IMR-90 (cell line): ENCODE data around the gene VPS13C. TPM values are rescaled to one million over a fixed set of nuclear protein-coding genes. Genes with fewer than 3 reads are reported as not detected.

ENCODE experiments used
- ATAC-seq: fragments of 200-7000 bp; cut with Tn5 transposase; 2 replicates; pipeline ENCODE4 v1.9.1; 2020; ENCODE audit warnings: low read depth, mild to moderate bottlenecking, moderate library complexity
- BruUV-seq: library from RNA; stranded (reverse); fragments of 400-500 nt; replicated peaks from 2 replicates; lab custom pipeline; 2021; lab: Mats Ljungman, UMichigan
- CTCF ChIA-PET: fragments of 300-600 bp; formaldehyde crosslinking; extraction: SDS; loops from one replicate; lab custom pipeline; 2021; ENCODE audit warnings: antibody characterized with exemption; lab: Yijun Ruan, JAX
- POLR2A ChIA-PET: fragments of 300-600 bp; sonication (Branson Sonifier 250); formaldehyde crosslinking; loops from one replicate; lab custom pipeline; 2022; ENCODE audit warnings: antibody characterized with exemption; ENCODE audit not compliant: unreplicated experiment; lab: Charles Lee
- DNase-seq: peaks from one replicate; pipeline ENCODE4 v3.0.0; 2013
- H2AFZ ChIP-seq: replicated peaks from 2 replicates; pipeline ENCODE3; 2013; ENCODE audit warnings: low read length, mild to moderate bottlenecking; ENCODE audit not compliant: poor library complexity
- H2AK5ac ChIP-seq: 2 replicates; pipeline ENCODE4 v1.6.1; 2013; ENCODE audit warnings: low read depth, low read length, inconsistent platforms
- H2AK9ac ChIP-seq: replicated peaks from 2 replicates; pipeline ENCODE3; 2013; ENCODE audit warnings: mild to moderate bottlenecking, low read depth, low read length, moderate library complexity; ENCODE audit not compliant: poor library complexity
- H2BK120ac ChIP-seq: 2 replicates; pipeline ENCODE4 v1.6.1; 2013; ENCODE audit warnings: low read depth, low read length, inconsistent platforms
- H2BK15ac ChIP-seq: 3 replicates; pipeline ENCODE4 v1.6.1; 2013; ENCODE audit warnings: low read depth, low read length, inconsistent platforms
- H2BK20ac ChIP-seq: 2 replicates; pipeline ENCODE4 v1.6.1; 2013; ENCODE audit warnings: low read depth, mild to moderate bottlenecking, inconsistent platforms, low read length, moderate library complexity
- H2BK5ac ChIP-seq: 2 replicates; pipeline ENCODE4 v1.6.1; 2013; ENCODE audit warnings: mild to moderate bottlenecking, low read depth, low read length, inconsistent platforms; ENCODE audit not compliant: poor library complexity, severe bottlenecking
- H3K14ac ChIP-seq: replicated peaks from 2 replicates; pipeline ENCODE4 v1.6.1; 2013; ENCODE audit warnings: low read depth, low read length, inconsistent platforms
- H3K18ac ChIP-seq: 2 replicates; pipeline ENCODE4 v1.6.1; 2013; ENCODE audit warnings: low read depth, low read length, control low read depth
- H3K23ac ChIP-seq: 2 replicates; pipeline ENCODE4 v1.6.1; 2013; ENCODE audit warnings: low read depth, low read length, inconsistent platforms
- H3K27ac ChIP-seq: 2 replicates; pipeline ENCODE4 v1.5.1; 2013; ENCODE audit warnings: mild to moderate bottlenecking, control low read depth, low read length; ENCODE audit not compliant: insufficient read depth
- H3K27me3 ChIP-seq: 2 replicates; pipeline ENCODE4 v1.6.1; 2013; ENCODE audit warnings: low read length; ENCODE audit not compliant: control insufficient read depth, insufficient read depth
- H3K36me3 ChIP-seq: 2 replicates; pipeline ENCODE4 v1.6.1; 2013; ENCODE audit warnings: low read length, mixed read lengths; ENCODE audit not compliant: control insufficient read depth, insufficient read depth
- H3K4ac ChIP-seq: 2 replicates; pipeline ENCODE4 v1.6.1; 2013; ENCODE audit warnings: low read depth, low read length, inconsistent platforms
- H3K4me1 ChIP-seq: 2 replicates; pipeline ENCODE4 v1.6.1; 2013; ENCODE audit warnings: low read length, mixed read lengths; ENCODE audit not compliant: control insufficient read depth, insufficient read depth
- H3K4me2 ChIP-seq: 2 replicates; pipeline ENCODE4 v1.6.1; 2013; ENCODE audit warnings: low read depth, mild to moderate bottlenecking, control low read depth, low read length, moderate library complexity
- H3K4me3 ChIP-seq: 2 replicates; pipeline ENCODE4 v1.5.1; 2013; ENCODE audit warnings: low read depth, mild to moderate bottlenecking, control low read depth, low read length, moderate library complexity; ENCODE audit not compliant: insufficient read depth
- H3K56ac ChIP-seq: 2 replicates; pipeline ENCODE4 v1.6.1; 2013; ENCODE audit warnings: low read length, inconsistent platforms; ENCODE audit not compliant: insufficient read depth; ENCODE audit errors: extremely low read depth
- H3K79me1 ChIP-seq, 2 experiments: 2 replicates each; pipeline ENCODE4 v1.6.1; 2013; ENCODE audit warnings: low read length in 2 of 2, inconsistent platforms in 1 of 2, low read depth in 1 of 2
- H3K9ac ChIP-seq: 2 replicates; pipeline ENCODE4 v1.6.1; 2013; ENCODE audit warnings: low read depth, low read length, control low read depth
- H3K9me1 ChIP-seq: 2 replicates; pipeline ENCODE4 v1.6.1; 2013; ENCODE audit warnings: low read length, inconsistent platforms; ENCODE audit not compliant: insufficient read depth
- H3K9me3 ChIP-seq: 2 replicates; pipeline ENCODE4 v1.6.1; 2013; ENCODE audit warnings: low read length; ENCODE audit not compliant: control insufficient read depth, insufficient read depth
- H4K20me1 ChIP-seq: 2 replicates; pipeline ENCODE4 v1.6.1; 2013; ENCODE audit warnings: low read length, inconsistent platforms; ENCODE audit not compliant: insufficient read depth
- H4K5ac ChIP-seq: 2 replicates; pipeline ENCODE4 v1.6.1; 2013; ENCODE audit warnings: mild to moderate bottlenecking, low read depth, low read length, control low read depth
- H4K8ac ChIP-seq, 2 experiments: 2 replicates each; pipeline ENCODE4 v1.6.1; 2013; ENCODE audit warnings: low read depth in 2 of 2, low read length in 2 of 2, control low read depth in 1 of 2, inconsistent platforms in 1 of 2
- H4K91ac ChIP-seq: 2 replicates; pipeline ENCODE4 v1.6.1; 2013; ENCODE audit warnings: low read depth, low read length, inconsistent platforms; ENCODE audit not compliant: insufficient read depth
- BHLHE40 ChIP-seq: fragments of 150-350 bp; IDR thresholded peaks from 2 replicates; pipeline ENCODE4 v1.6.1; 2016; ENCODE audit warnings: mild to moderate bottlenecking, low read depth, low read length
- CHD1 ChIP-seq: IDR thresholded peaks from 2 replicates; pipeline ENCODE4 v1.6.1; 2012; ENCODE audit warnings: low read depth, low read length, improper control_type of control experiment
- ELK1 ChIP-seq: fragments of 150-350 bp; IDR thresholded peaks from 2 replicates; pipeline ENCODE4 v1.6.1; 2016; ENCODE audit warnings: low read depth, mild to moderate bottlenecking, low read length, moderate library complexity, borderline replicate concordance
- FOS ChIP-seq: fragments of 150-350 bp; IDR thresholded peaks from 2 replicates; pipeline ENCODE4 v1.6.1; 2016; ENCODE audit warnings: low read depth, low read length
- MAFK ChIP-seq: IDR thresholded peaks from 2 replicates; pipeline ENCODE4 v1.6.1; 2012; ENCODE audit warnings: low read depth, low read length, improper control_type of control experiment
- MAZ ChIP-seq: IDR thresholded peaks from 2 replicates; pipeline ENCODE4 v1.6.1; 2012; ENCODE audit warnings: low read depth, mild to moderate bottlenecking, low read length, improper control_type of control experiment, moderate library complexity, borderline replicate concordance
- MXI1 ChIP-seq: IDR thresholded peaks from 2 replicates; pipeline ENCODE4 v1.6.1; 2012; ENCODE audit warnings: low read depth, mild to moderate bottlenecking, low read length, moderate library complexity, borderline replicate concordance
- POLR2A ChIP-seq: IDR thresholded peaks from 2 replicates; pipeline ENCODE4 v1.6.1; 2012; ENCODE audit warnings: mild to moderate bottlenecking, low read depth, low read length
- RCOR1 ChIP-seq: IDR thresholded peaks from 2 replicates; pipeline ENCODE4 v1.6.1; 2012; ENCODE audit warnings: mild to moderate bottlenecking, low read length, improper control_type of control experiment; ENCODE audit not compliant: insufficient replicate concordance
- RFX5 ChIP-seq: IDR thresholded peaks from 2 replicates; pipeline ENCODE4 v1.8.0; 2012; ENCODE audit warnings: low read depth, mild to moderate bottlenecking, low read length, moderate library complexity
- SMC3 ChIP-seq: fragments of 150-350 bp; IDR thresholded peaks from 2 replicates; pipeline ENCODE4 v1.6.1; 2016; ENCODE audit warnings: low read depth, mild to moderate bottlenecking, antibody characterized with exemption, low read length, moderate library complexity
- WGBS, 2 experiments: methylation state at CpG; one replicate each; pipeline versions ENCODE4 v1.1.5 to v1.1.7; 2013; ENCODE audit warnings: missing lambda C conversion rate in 2 of 2; ENCODE audit not compliant: insufficient read length in 1 of 2; ENCODE audit errors: extremely low coverage in 2 of 2; 5-methylcytosine and 5-hydroxymethylcytosine counted together
- dilution Hi-C: fragments of 300-500 bp; cut with HindIII; formaldehyde crosslinking; loops from one replicate; pipeline ENCODE4 v1.14.3; 2018; ENCODE audit warnings: low sequenced_read_pairs; ENCODE audit not compliant: unreplicated experiment
- in situ Hi-C: fragments of 300-500 bp; cut with MboI; formaldehyde crosslinking; loops from 3 replicates; pipeline ENCODE4 v1.14.3; 2019; ENCODE audit warnings: low sequenced_read_pairs, inconsistent platforms, mixed read lengths
- intact Hi-C: fragments of 100-400 bp; cut with micrococcal nuclease; formaldehyde crosslinking; loops from 2 replicates; pipeline ENCODE4 v1.10.0; 2022
- polyA plus RNA-seq, 3 experiments: library from polyadenylated mRNA; depleted of rRNA; stranded (reverse); fragments of >200 nt; gene quantifications; 2 replicates each; pipeline ENCODE4 v1.2.3, GENCODE V29; 2012; ENCODE audit warnings: low replicate concordance in 1 of 3
- total RNA-seq: library from RNA; depleted of rRNA; stranded (reverse); fragments of >200 nt; gene quantifications from 2 replicates; pipeline ENCODE4 v1.2.3, GENCODE V29; 2012

The VPS13C gene
- total and polyA plus RNA-seq, 2 of the 4 experiments (the other 2 are of a cell fraction): 8.1 to 32.8 TPM

GRCh38 chr15:62094388-62094787 lies 34.1 kb upstream of the VPS13C start:
- H2AK9ac ChIP-seq: no peak overlapping the region
- H3K4me2 ChIP-seq: no peak overlapping the region
- no peak overlapping the region for H3K4ac ChIP-seq
- ChIA-PET CTCF (no interaction called here), POLR2A (interaction anchor here (0.6 kb wide), 1 partner anchor 129 kb away, joined by 3 read pairs; no protein-coding TSS in a partner anchor)
- H3K4me3 ChIP-seq: no peak overlapping the region
- no peak overlapping the region for H4K91ac ChIP-seq
- no peak overlapping the region for H2BK5ac ChIP-seq
- intact Hi-C loops: no loop called here
- WGBS, 2 experiments: 40% methylated on average over 1 of the region's 7 CpGs; no CpG with 5 or more reads in 1 of the 2 experiments
- H2AFZ ChIP-seq: peak overlapping the region; percentile 59
- no peak overlapping the region for H3K56ac ChIP-seq
- in situ Hi-C loops: no loop called here
- no peak overlapping the region for H3K18ac ChIP-seq
- H4K20me1 ChIP-seq: no peaks in the 10 kb centered on the region
- no peak overlapping the region for H3K27ac ChIP-seq
- no peak overlapping the region for H2BK15ac ChIP-seq
- BruUV-seq: no TSS peak
- DNase-seq: no peak
- H3K9me3 ChIP-seq: no peaks in the 10 kb centered on the region
- H3K27me3 ChIP-seq: peaks cover 5% of the 10 kb centered on the region; the same call in 1 of the 2 replicates
- no peak overlapping the region for H4K8ac ChIP-seq
- TF ChIP-seq RCOR1: no peak
- no peak for TF ChIP-seq RFX5
- TF ChIP-seq SMC3: no peak
- TF ChIP-seq MAZ: no peak
- no peak for TF ChIP-seq MXI1
- TF ChIP-seq CHD1: no peak
- TF ChIP-seq FOS: no peak
- no peak for TF ChIP-seq BHLHE40
- no peak for TF ChIP-seq MAFK
- no peak for TF ChIP-seq POLR2A
- TF ChIP-seq ELK1: no peak
- no peak overlapping the region for H3K9ac ChIP-seq
- H2BK20ac ChIP-seq: no peak overlapping the region
- no peaks in the 10 kb centered on the region for H3K79me1 ChIP-seq
- no peak overlapping the region for H2BK120ac ChIP-seq
- H3K23ac ChIP-seq: no peak overlapping the region
- no peaks in the 10 kb centered on the region for H3K4me1 ChIP-seq
- no peak overlapping the region for H2AK5ac ChIP-seq
- no peak for ATAC-seq
- no peaks in the 10 kb centered on the region for H3K36me3 ChIP-seq
- H3K9me1 ChIP-seq: no peaks in the 10 kb centered on the region
- H4K5ac ChIP-seq: no peak overlapping the region
- H3K14ac ChIP-seq: no peak overlapping the region
- dilution Hi-C loops: no loop called here
